CD4-positive, alpha-beta T cell treated with Interleukin-15 for 1 hour (primary cell): ENCODE data around the gene CGRRF1.

ENCODE experiments used
- DNase-seq: peaks from one replicate; pipeline ENCODE4 v3.0.0-alpha.2; 2020

Gene CGRRF1

GRCh38 chr14:54582334-54582733 lies 72.6 kb downstream of the CGRRF1 start:
- no peak for DNase-seq

DNA sequence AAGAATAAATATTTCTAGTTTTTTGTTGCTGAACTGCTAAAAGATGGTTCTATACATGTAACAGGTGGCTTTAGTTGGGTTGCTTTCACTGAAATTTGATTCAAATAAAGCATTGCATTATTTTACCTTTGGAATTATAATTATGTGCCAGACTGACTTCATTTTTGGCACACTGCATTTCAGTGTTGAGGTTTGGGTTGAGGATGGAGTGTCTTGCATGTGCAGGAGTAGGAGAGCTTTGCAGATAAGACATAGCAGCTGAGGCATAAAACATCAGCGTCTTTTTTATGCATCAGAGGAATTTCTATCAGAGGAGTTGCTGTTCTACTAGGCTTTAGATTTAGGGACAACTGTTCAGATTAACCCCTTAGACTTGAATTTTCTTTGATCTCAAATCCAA lies 74.4 kb downstream of the CGRRF1 start:
- DNase-seq = no peak

- DNase-seq = no peak
These were observed 75.5 kb downstream of the CGRRF1 start for GRCh38 chr14:54585214-54585613.
